AG09309 (cell line): ENCODE measurements around the gene RNU2-1.
"Not testable (repeated sequence)": the region's sequence is repeated elsewhere in the genome, so short reads cannot be mapped to it uniquely, and the experiment has no call there.

Experiments
- DNase-seq: peaks from one replicate; pipeline ENCODE4 v3.0.0-alpha.2; 2010; ENCODE audit warnings: low read depth
- H3K4me3 ChIP-seq: 2 replicates; pipeline ENCODE4 v1.5.1; 2011; ENCODE audit warnings: mild to moderate bottlenecking, low read depth, low read length, moderate library complexity; ENCODE audit not compliant: control insufficient read depth
- CTCF ChIP-seq: IDR thresholded peaks from 2 replicates; pipeline ENCODE4 v1.5.1; 2011; ENCODE audit warnings: mild to moderate bottlenecking, low read depth, low read length, inconsistent platforms; ENCODE audit not compliant: insufficient read depth, control insufficient read depth; ENCODE audit errors: missing control alignments

RNU2-1 gene

GRCh38 chr17:43233877-43234276, at the start of gene RNU2-1:
Gene RNU2-1 (minus strand): TSS chr17:43233977.
- not testable (repeated sequence) for DNase-seq, H3K4me3 ChIP-seq

- DNase-seq, H3K4me3 ChIP-seq: not testable (repeated sequence)
Observed at GRCh38 chr17:43272914-43273313, 39.1 kb upstream of the RNU2-1 start.

GRCh38 chr17:43272483-43272882, 38.7 kb upstream of the RNU2-1 start:
- H3K4me3 ChIP-seq, DNase-seq: not testable (repeated sequence)

- H3K4me3 ChIP-seq, DNase-seq: not testable (repeated sequence)
Observed at GRCh38 chr17:43270552-43271504, 37.1 kb upstream of the RNU2-1 start.

GRCh38 chr17:43246456-43246855, 12.7 kb upstream of the RNU2-1 start:
- H3K4me3 ChIP-seq, DNase-seq: not testable (repeated sequence)

- H3K4me3 ChIP-seq, DNase-seq: not testable (repeated sequence)
Observed at GRCh38 chr17:43240596-43241352, 7.0 kb upstream of the RNU2-1 start.

GRCh38 chr17:43239597-43239996, 5.8 kb upstream of the RNU2-1 start:
- H3K4me3 ChIP-seq, DNase-seq: not testable (repeated sequence)

- H3K4me3 ChIP-seq, DNase-seq: not testable (repeated sequence)
Observed at GRCh38 chr17:43233263-43233662, 514 bp downstream of the RNU2-1 start.

- not testable (repeated sequence) for DNase-seq, H3K4me3 ChIP-seq
Observed at GRCh38 chr17:43232021-43232699, 1.6 kb downstream of the RNU2-1 start.

GRCh38 chr17:43231205-43232020, 2.4 kb downstream of the RNU2-1 start:
- not testable (repeated sequence) for H3K4me3 ChIP-seq, DNase-seq

GRCh38 chr17:43228020-43228782, 5.6 kb downstream of the RNU2-1 start, which contains the start of gene CCDC200:
Gene CCDC200 (minus strand): TSS chr17:43228623. CDS start chr17:43228554, 69 bp downstream.
- not testable (repeated sequence) for DNase-seq, H3K4me3 ChIP-seq

- no peak overlapping the region for H3K4me3 ChIP-seq
- no peak for DNase-seq
- no peak for TF ChIP-seq CTCF
Observed at GRCh38 chr17:43226393-43226792, 7.4 kb downstream of the RNU2-1 start.
